Lung (tissue), 12 donors: ENCODE results near the gene MMP11. TPM values are rescaled to one million over a fixed set of nuclear protein-coding genes. Genes with fewer than 3 reads are reported as not detected.

Experiments
- ATAC-seq: fragments of 200-7000 bp; cut with Tn5 transposase; one replicate; pipeline ENCODE4 v1.9.1; 2020; ENCODE audit warnings: moderate number of reproducible peaks; ENCODE audit not compliant: insufficient read depth, low FRiP score
- DNase-seq, 3 donors: peaks; one replicate each; pipeline ENCODE4 v3.0.0-alpha.2; 2013 to 2017
- H3K27ac ChIP-seq, 2 donors: one replicate each; pipeline ENCODE4 v1.5.1; 2013; ENCODE audit warnings: mild to moderate bottlenecking in 2 of 2, moderate library complexity in 2 of 2, control low read depth in 1 of 2, inconsistent platforms in 1 of 2, low read depth in 1 of 2, low read length in 1 of 2
- H3K27me3 ChIP-seq, 3 donors: one replicate each; pipeline ENCODE4 v1.5.1; 2013; ENCODE audit warnings: low read length in 2 of 3; ENCODE audit not compliant: control insufficient read depth in 3 of 3, insufficient read depth in 3 of 3
- H3K36me3 ChIP-seq, 4 donors: one replicate each; pipeline ENCODE4 v1.5.1; 2013; ENCODE audit warnings: low read length in 4 of 4, mild to moderate bottlenecking in 1 of 4, moderate library complexity in 1 of 4; ENCODE audit not compliant: control insufficient read depth in 4 of 4, insufficient read depth in 4 of 4
- H3K4me1 ChIP-seq, 5 donors: one replicate each; pipeline ENCODE4 v1.5.1; 2013; ENCODE audit warnings: low read length in 5 of 5, mild to moderate bottlenecking in 2 of 5, moderate library complexity in 1 of 5; ENCODE audit not compliant: control insufficient read depth in 5 of 5, insufficient read depth in 5 of 5
- H3K4me3 ChIP-seq: one replicate; pipeline ENCODE4 v1.5.1; 2013; ENCODE audit warnings: mild to moderate bottlenecking, control low read depth, moderate library complexity
- H3K9ac ChIP-seq, 2 donors: one replicate each; pipeline ENCODE4 v1.5.1; 2013; ENCODE audit warnings: low read length in 2 of 2, control low read depth in 1 of 2; ENCODE audit not compliant: insufficient read depth in 1 of 2
- H3K9me3 ChIP-seq, 4 donors: one replicate each; pipeline ENCODE4 v1.5.1; 2013; ENCODE audit warnings: low read length in 3 of 4, mild to moderate bottlenecking in 1 of 4, moderate library complexity in 1 of 4; ENCODE audit not compliant: control insufficient read depth in 4 of 4, insufficient read depth in 3 of 4
- whole genome bisulfite sequencing, 2 donors: extraction: QIAGEN DNeasy Blood & Tissue Kit; methylation state at CpG; one replicate each; pipeline ENCODE4 v1.1.7; 2013; 5-methylcytosine and 5-hydroxymethylcytosine counted together
- polyA plus RNA-seq, 2 donors: library from polyadenylated mRNA; stranded (reverse); fragments of 200-250 nt; gene quantifications; one replicate each; pipeline ENCODE4 v1.2.1, GENCODE V29; 2013
- total RNA-seq, 2 donors: library from RNA; depleted of rRNA in 1 of 2; stranded (reverse); fragments of >200 nt in 1 of 2; gene quantifications; one replicate each; pipeline ENCODE4 v1.2.1, GENCODE V29; 2014 to 2021
- TF ChIP-seq, protein P1 (sequence below): IDR thresholded peaks from 2 replicates; pipeline ENCODE4 v1.5.1; 2012; ENCODE audit warnings: mild to moderate bottlenecking; ENCODE audit errors: control extremely low read depth, extremely low read depth
- donor health status: control.
- donor health status: control.
- donor health status: Bipolar disorder and iron deficiency.
- donor health status: healthy.
- donor health status: DM: yes; HTN: yes; CAD: no.

MMP11 gene
- total and polyA plus RNA-seq, 4 donors: 0.43 to 2.6 (median 1.4) TPM

DNA sequence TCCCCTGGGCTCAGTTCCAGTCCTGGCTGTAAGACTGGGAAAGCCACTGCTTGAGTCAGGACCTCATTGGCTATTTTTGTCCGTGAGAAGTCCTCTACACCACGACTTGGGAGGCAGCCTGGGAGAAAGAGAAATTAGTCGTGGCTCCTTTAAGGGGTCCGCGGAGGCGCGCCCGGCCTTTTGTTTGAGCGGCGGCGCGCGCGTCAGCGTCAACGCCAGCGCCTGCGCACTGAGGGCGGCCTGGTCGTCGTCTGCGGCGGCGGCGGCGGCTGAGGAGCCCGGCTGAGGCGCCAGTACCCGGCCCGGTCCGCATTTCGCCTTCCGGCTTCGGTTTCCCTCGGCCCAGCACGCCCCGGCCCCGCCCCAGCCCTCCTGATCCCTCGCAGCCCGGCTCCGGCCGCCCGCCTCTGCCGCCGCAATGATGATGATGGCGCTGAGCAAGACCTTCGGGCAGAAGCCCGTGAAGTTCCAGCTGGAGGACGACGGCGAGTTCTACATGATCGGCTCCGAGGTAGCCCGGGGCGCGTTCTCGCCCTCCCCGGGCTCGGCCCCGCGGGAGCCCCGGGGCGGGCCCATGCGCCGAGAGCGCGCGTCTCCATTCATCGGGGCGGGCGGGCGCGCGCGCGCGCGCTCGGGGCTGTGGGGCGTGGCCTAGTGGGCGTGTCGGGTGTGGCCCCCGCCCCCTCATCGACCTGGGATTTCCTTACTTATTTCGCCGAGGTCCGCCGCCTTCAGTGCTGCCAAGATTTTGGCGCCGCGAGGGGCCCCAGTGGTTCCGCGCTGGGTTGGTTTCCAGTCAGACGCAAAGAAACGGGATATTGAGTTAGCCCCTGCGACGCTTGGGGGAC is 14.3 kb downstream of the MMP11 start, which contains the start of gene SMARCB1:
TSS of gene SMARCB1 (plus strand) at position 215 of the 848 bp plus-strand sequence. CDS start at position 419, 204 bp downstream.
- DNase-seq: peak; percentile 92 to 97 (median 95)
- H3K4me1 ChIP-seq: peaks cover 0 to 38% (median 9%) of the 10 kb centered on the region in 5 donors
- H3K27ac ChIP-seq: peak within 1 kb of the TSS; percentile 100
- ATAC-seq: peak; percentile 98
- H3K4me3 ChIP-seq: peak within 1 kb of the TSS; percentile 94
- WGBS, 2 donors: 0% methylated on average over 87 to 97 of the region's 97 CpGs
- TF ChIP-seq, protein P1, sequence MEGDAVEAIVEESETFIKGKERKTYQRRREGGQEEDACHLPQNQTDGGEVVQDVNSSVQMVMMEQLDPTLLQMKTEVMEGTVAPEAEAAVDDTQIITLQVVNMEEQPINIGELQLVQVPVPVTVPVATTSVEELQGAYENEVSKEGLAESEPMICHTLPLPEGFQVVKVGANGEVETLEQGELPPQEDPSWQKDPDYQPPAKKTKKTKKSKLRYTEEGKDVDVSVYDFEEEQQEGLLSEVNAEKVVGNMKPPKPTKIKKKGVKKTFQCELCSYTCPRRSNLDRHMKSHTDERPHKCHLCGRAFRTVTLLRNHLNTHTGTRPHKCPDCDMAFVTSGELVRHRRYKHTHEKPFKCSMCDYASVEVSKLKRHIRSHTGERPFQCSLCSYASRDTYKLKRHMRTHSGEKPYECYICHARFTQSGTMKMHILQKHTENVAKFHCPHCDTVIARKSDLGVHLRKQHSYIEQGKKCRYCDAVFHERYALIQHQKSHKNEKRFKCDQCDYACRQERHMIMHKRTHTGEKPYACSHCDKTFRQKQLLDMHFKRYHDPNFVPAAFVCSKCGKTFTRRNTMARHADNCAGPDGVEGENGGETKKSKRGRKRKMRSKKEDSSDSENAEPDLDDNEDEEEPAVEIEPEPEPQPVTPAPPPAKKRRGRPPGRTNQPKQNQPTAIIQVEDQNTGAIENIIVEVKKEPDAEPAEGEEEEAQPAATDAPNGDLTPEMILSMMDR: no peak
- H3K36me3 ChIP-seq: peaks cover 0 to 12% (median 7%) of the 10 kb centered on the region in 4 donors
- no peaks in the 10 kb centered on the region for H3K9me3 ChIP-seq
- no peaks in the 10 kb centered on the region for H3K27me3 ChIP-seq
- H3K9ac ChIP-seq: peak within 1 kb of the TSS; percentile 87 to 90

DNA sequence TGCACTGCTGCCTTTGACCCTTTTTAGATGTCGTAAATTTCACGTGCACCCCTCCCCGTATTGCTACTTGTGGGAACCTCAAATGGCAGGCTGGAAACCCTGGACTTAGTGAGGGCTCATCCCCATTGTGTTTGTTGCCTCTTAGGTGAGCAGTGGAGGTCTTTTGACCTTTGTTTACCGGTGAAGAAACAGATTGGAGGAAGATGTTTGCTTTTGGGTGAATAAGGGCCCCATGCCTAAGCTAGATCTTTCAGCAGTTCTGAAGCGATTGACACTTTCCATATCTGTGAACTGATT is 14.9 kb downstream of the MMP11 start:
- H3K9ac ChIP-seq: peak overlapping the region; percentile 80 to 90
- H3K36me3 ChIP-seq: peaks cover 0 to 16% (median 12%) of the 10 kb centered on the region in 4 donors
- no peaks in the 10 kb centered on the region for H3K27me3 ChIP-seq
- H3K27ac ChIP-seq: peak overlapping the region; percentile 74 to 100
- H3K9me3 ChIP-seq: no peaks in the 10 kb centered on the region
- 3 to 6% methylated on average over 5 of the region's 5 CpGs for WGBS, 2 donors
- no peak for ATAC-seq
- DNase-seq: no peak
- peak overlapping the region; percentile 94 for H3K4me3 ChIP-seq
- peaks cover 0 to 38% (median 9%) of the 10 kb centered on the region in 5 donors for H3K4me1 ChIP-seq
- TF ChIP-seq, protein P1: no peak

DNA sequence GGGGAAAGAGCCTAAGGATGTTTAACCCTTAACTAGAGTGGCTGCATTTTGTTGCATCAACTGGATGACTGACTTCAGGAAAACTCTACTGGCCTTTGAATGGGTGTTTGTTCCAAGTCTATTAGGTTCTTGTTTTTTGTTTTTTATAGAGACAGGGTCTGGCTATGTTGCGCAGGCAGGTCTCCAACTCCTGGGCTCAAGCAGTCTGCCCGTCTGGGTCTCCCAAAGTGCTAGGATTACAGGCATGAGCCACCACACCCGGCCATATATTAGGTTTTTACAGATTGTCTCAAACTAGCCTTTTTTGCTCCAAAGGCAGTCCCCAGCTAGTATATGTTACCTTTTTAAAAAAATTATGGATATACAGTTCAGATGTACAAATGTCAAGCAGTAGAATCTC is 15.3 kb downstream of the MMP11 start:
- no peak for DNase-seq
- H3K4me3 ChIP-seq: peak overlapping the region; percentile 94
- peaks cover 2 to 16% (median 14%) of the 10 kb centered on the region in 4 donors for H3K36me3 ChIP-seq
- H3K4me1 ChIP-seq: peaks cover 0 to 38% (median 9%) of the 10 kb centered on the region in 5 donors
- H3K27ac ChIP-seq: peak overlapping the region in 1 of 2 donors; percentile 100
- H3K9ac ChIP-seq: peak overlapping the region; percentile 80 to 90
- TF ChIP-seq, protein P1: no peak
- no peaks in the 10 kb centered on the region for H3K27me3 ChIP-seq
- 63 to 82% methylated on average over 3 of the region's 3 CpGs for WGBS, 2 donors
- H3K9me3 ChIP-seq: no peaks in the 10 kb centered on the region
- no peak for ATAC-seq
